HG02885 (cell line): ENCODE data around the gene PODXL2.
"Not testable (repeated sequence)": the region's sequence is repeated elsewhere in the genome, so short reads cannot be mapped to it uniquely, and the experiment has no call there.

ENCODE experiments used
- ATAC-seq: cut with Tn5 transposase; IDR thresholded peaks from one replicate; pipeline ENCODE4 v1.9.1; 2021; ENCODE audit warnings: mild to moderate bottlenecking; ENCODE audit not compliant: unreplicated experiment, poor library complexity

PODXL2 gene

DNA sequence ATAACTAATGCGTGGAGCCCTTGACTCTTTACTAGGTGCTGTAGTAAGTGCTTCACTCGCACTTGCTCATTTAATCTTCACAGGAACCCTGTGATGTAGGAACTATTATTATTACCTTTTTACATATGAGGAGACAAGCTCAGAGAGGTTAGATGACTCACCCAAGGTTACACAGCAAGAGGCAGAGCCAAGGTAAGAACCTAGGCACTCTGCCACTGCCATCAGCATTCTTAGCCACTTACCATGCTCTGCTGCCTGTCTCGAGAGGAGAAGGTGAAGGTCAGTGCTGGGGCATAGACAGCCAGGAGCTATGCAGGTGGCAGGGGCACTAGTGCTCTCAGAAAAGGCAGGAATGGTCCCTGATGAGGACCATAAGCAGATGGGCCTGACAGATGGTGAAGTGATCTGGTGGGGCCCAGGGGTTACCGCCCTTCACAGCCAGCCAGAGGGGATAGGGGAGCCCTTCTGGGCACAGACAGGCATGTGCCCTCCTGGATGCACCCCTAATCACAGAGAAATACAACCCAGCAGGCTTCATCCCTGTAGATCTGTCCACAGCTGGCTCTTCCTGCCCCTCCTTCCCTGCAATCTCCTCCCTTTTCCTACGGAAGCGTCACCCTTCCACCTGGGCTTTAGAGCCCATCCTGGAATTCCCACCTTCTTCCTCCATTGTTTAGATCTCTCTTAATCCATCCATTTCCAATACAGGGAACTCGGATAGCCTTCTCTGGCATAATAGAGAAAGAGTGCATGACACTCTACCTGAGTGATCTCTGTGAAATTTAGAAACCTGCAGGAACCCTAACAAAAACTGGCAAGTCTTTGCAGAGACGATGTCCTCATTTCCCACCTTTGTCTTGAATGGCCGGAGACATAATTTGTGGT lies 70.7 kb downstream of the PODXL2 start:
- ATAC-seq: no peak

DNA sequence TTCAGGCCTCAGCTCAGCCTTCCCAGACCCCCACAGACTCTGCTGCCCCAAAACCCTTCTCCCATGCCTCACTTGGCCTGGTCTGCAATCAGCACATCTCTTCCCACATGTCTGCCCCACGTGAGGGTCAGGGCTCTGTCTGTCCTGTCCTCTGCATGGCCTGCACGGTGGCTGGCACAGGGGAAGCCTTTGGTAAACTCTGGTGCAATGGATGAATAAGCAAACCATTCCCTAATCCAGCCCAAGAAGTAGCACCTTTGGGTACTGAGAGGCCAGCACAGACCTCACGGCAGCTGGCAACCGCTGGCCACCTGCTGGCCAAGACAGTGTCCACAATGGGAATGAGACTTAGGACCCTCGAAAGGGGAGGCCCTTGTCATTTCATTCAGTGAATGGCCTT lies 71.4 kb downstream of the PODXL2 start:
- ATAC-seq: no peak

DNA sequence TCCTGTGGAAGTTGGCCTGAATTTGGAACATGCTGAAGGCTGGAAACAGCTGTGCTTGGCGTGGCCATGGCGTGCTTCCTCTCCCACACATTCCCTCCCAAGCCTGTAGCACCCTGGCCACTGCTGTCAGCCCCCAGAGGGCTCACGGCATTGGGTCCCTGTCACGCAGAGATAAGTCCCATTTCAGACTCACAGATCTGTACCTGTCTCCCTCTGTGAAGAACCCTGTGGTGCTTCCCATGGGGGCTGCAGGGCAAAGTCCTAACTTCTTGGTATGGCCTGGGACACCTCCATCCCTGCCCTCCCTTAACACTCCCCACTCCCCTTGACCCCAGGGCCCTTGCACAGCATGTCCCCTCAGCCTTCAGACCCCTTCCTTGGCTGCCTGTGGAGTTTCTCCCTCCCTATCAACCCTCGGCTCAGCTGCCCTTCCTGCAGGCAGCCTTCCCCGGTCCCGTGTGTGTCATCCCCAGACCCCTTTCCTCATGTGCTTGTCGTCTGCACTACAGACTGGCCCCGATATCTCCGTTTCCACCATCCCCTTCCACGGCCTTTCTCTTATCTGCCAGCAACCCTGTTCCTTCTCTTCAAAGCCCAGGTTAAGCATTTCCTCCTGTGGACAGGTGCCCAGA lies 72.4 kb downstream of the PODXL2 start:
- ATAC-seq: no peak

DNA sequence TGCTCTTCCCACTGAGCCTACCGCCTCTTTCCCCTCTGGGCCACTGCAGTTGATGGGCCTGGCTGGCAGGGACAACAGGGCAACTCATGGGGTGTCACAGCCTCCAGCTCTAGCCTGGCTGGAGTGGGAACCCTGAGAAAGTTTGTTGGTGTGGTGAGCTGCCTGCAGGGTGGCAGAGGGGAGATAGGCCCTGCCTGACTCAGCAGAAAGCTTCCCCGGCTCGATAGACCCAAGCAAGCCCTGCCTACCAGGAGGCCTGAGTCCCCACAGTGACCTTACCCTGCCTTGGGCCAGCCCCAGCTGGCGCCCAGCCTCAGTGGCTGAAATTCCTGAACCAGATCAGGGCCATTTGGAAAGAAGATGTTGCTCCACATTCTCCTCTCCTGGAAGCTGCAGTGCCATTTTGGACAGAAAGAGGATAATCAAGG lies 73.2 kb downstream of the PODXL2 start:
- no peak for ATAC-seq

DNA sequence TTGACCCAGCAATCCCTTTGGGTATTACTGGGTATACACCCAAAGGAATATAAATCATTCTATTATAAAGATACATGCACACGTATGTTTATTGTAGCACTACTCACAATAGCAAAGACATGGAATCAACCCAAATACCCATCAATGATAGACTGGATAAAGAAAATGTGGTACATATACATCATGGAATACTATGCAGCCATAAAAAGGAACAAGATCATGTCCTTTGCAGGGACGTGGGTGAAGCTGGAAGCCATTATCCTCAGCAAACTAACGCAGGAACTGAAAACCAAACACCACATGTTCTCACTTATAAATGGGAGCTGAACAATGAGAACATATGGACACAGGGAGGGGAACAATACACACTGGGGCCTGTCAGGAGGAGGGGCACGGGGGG lies 75.9 kb downstream of the PODXL2 start:
- ATAC-seq: not testable (repeated sequence)

DNA sequence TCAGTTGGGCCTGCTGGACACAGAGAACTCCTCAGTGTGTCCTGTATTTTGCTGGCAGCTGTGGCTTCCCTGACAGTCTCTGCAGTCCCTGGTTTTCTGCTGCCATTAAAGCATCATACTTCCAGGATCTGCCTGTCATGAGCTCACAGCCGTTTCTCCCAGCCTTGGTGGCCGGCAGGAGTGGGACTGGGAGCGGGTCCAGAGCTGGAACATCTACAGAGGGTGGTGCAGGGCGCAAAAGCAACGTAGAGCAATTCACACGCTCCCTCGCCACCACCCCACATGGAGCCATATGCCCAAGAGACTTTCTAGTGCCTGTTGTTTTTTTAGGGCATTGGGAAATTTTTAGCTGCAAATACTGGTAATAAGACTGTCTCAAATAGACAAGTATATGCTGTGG lies 77.3 kb downstream of the PODXL2 start:
- ATAC-seq: no peak

DNA sequence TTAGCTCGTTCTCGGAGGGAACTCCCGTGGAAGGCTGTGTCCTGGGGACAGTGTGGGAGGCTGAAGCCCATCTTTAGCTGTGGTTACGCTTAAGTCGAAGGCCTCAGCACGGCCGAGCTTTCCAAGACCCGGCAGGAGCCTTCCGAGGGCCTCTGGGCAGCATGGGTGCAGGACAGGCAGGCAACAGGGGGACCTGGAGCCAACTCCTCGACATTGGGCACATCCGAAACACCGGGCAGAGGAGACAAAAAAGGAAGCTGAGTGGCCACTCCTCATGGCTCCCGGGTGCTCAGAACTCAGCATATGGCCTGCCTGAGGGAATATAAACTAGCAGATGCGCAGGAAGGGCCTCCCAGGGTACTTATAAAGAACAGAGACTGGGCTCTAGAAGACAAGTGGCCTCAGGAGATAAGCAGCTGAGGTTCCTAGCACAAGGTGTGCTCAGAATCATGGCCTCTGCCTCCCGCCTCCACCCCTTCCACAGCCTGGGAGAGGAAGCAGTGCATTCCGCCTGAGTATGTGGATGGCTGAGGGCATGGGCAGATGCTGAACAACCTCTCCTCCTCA lies 77.9 kb downstream of the PODXL2 start:
- no peak for ATAC-seq

DNA sequence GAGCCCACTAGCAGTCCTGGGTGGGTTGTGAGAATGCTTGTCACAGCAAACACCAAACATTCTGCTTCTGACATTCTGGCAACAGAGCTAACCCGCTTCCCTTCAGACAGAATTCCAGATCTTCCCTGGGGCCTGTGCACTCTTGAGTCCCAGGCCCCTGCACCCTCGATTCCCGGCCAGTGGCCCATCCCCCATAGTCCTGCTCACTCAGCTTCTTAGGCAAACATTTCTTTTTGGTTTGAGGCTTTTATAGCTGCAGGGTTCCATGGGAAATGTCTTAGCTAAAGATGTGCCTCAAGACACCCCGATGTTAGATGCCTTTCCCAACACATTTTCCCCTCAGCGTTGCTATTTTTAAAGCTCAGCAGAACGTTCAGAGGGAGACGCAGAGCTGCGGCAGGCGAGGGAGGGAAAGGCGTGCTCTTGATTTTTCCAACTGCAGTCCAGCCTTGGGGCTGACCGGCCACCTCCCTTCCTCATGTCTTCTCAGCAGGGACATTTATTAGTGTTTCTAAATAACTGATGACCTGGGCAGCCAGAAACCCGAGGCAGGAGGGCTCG lies 78.9 kb downstream of the PODXL2 start:
- ATAC-seq: no peak

DNA sequence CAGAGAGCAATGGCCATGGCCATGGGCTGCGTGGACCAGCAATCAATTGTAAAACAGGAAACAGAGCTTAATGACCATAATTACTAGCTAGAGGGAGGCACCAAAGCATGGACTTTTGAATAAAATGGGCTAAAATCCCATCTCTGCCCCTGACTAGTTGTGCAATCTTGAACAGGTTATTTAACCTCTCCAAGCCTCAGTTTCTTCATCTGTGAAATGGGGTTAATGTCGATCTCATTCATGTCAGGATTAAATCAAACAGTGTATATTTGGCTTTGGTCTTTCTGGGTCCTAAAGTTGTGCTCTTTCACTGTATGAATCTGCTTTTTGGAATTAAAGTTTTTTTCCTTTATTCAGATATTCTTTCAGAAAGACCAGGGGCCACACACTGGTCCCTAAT lies 79.9 kb downstream of the PODXL2 start:
- ATAC-seq: no peak

DNA sequence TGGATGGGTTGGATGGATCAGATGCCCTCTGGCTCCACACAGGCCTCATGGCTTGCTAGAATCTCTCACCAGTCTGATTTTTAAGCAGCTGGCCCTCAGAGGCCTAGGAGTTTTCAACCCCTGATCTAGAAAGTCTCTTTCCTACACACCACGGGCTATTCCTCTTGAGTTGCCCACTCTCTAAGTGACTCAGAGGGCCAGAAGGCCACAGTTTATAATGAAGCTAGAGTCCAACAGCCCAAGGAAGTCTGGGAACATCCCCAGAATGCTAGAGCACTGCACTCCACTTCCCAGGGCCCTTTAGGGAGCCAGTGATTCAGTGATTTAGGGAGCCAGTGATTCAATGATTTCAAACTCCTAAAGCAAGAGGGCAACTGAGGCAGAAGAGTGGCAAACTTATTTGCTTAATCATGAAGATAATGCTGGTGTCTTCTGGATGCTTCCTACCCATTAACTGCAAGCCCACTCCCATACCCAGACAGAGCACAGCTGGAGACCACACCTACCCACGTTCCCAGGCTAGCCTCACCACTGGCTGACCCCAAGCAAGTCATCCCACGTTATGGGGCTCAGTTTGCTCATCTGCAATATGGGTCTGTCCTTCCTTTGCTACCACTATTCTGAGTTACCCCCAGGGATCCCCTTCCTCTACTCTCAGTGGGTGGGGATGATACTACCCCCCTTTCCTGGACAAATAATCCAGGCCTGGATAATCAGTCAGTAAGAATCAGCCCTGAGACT lies 80.5 kb downstream of the PODXL2 start:
- no peak for ATAC-seq

DNA sequence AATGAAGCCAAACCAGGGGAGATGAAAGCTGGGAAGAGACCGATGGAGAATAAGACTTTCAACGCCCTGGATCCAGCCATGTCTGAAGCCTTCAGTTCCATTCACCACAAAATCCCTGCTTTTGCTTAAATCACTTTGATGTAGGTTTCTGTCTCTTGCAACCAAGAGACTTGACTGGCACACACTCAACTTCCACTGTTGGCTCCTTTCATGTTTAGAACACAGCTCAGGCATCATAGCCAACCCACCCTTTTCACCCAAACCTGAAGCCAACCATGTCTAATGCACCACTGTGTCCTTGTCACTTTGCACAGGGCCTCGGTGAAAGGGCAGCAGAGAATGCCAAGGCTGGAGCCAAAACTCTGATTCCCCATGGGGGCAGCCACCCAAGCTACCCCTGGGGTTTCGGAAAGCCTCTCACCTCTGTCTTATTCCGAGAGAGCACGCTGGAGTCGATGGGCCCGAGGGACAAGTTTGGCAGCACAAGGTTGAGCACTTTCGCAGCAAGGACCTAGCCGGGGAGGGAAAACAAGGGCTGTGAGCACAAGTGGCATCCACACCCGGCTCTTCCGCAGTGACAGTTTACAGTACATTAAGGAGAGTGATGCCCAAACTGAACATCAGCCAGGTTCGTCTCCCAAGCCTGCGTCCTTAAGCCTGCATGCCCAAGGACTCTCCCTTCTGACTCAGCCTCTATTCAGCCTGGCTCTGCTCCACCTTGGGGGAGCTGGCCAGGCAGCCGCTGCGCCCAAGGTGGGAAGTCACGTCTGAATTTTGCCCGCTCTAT lies 81.4 kb downstream of the PODXL2 start:
- no peak for ATAC-seq

DNA sequence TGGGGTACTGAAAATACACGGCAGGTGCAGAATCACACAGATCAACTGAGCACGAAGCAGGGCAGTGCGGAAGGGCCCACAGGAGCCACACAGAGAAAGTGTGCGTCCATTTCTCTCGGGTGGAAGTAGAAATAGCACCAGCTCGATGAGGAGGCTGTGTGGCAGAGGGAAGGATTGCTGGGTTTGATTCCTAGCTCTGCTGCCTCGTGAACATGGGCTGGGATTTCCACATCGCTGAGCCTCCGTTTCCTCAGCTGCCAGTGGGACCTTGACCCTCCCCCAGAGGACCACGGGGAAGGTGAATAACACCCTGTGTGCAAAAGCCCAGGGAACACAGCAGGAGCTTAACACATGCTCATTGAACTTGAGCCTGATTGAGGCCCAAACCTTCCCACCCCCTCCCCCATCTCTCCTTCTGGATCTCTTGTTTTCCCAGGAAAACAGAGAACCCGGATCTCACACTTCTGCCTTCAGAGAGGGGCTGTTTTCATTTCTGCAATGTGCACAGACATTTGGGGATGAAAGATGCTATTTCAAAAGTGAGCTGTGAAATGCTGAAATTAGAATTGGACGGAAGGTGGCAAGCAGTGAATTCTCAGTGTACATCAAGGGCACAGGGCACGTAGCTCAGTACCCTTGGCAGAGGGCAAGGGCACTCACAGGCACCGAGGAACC lies 82.2 kb downstream of the PODXL2 start:
- no peak for ATAC-seq

DNA sequence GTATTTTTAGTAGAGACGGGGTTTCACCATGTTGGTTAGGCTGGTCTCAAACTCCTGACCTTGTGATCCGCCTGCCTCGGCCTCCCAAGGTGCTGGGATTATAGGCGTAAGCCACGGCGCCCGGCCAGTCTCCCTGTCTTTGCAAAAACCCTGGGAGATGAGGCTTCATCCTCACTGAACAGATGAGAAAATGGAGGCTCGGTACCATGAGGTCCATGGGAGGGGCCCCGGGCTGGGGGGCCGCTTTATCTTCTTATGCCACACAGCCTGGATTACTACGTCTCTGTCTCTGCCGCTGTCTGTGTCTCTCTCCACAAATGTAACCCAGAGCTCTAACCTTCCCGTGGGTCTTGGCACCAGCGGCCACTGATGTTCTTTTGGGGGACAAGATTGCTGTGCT lies 82.9 kb downstream of the PODXL2 start:
- ATAC-seq: no peak

DNA sequence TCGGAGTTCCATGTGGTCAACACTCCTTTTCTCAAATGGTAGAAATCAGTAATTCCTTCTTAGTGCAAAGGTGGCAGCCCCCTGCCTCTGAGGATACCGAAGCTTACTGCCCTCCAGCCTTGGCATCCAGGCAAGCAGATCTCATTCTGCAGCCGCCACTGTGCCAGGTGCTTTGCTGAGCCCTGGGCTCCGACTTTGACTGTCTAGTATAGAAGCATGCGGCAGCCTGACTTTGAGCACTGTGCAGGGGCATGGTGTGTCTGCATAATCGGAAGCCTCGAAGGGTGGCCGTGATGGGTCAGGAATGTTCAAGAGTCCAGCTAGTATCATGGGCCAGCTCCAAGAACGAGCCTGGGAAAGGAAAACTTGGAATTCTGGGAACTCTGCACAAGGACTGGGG lies 83.5 kb downstream of the PODXL2 start:
- no peak for ATAC-seq

DNA sequence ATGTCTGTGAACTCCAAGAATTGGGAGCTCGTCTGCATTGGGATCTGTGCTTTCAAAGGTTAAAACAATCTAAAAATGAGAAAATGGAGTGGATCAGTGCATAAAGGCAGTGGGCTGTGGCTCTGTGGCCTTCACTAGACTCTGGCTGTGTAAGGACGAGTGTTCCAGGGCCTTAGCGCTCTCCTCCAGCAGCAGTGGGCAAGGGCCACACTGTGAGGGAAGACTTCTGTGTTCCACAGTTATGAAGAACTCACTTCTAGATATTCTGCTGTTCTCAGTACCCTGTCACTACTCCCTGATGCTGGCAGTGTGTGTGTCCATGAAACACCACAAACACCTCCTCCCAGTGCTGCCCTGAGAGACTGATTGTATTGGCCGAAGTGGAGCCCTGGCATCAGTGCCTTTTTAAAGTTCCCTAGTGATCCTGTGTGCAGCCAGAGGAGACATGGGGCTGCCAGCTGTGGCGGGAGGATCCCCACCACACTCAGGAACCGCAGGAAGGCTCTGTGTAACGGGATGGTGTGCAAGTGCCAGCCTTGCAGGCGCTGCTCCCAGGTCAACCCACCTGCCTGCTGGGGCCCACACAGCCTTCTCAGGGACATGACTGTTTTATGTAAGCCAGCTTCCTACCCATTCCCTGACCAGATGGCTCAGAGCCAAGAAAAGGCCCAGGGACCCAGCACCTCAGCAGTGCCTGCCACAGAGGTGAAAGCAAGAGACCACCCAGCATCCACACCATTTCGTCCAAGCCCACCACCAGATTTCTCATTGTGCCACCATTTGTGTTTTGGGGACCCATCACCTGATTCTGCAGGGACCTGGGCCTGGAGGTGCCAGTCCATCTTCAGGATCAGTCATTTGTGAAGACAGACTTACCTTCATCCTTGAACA lies 84.1 kb downstream of the PODXL2 start:
- ATAC-seq: no peak

DNA sequence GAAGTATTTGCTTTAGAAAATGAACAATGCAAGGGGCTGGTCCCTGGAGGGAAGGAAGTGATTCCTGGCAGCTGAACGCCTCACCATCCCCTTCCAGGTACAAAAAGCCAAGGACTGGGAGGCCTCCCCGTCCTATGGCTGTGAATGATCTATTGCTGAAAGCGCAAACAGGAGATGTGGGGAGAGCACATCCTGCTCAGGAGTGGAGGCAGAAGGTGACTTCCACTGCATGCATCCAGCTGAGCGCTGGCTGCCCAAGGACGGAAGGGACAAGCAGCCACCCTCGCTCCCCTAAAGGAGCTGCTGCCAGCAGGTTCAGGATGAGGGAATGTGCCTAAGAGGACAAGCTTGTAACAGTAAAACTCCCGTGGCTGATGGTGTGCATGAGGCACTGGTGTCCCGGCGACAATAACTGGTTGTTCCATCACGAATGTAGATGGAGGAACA lies 85.2 kb downstream of the PODXL2 start:
- no peak for ATAC-seq

DNA sequence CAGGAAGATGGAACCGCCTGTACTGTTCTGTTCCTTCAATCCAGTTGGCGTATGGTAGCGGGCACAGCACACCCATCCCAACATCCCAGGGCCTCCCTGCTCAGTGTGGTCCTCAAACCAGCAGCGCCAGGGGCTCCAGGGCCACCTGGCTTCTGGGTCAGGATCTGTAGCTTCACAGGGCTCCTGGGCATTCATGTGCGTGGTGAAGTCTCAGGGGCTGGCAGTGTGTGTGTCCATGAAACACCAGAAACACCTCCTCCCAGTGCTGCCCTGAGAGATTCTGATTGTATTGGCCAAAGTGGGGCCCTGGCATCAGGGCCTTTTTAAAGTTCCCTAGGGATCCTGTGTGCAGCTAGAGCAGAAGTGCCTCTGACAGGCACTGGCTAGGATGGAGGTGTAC lies 85.9 kb downstream of the PODXL2 start:
- no peak for ATAC-seq

DNA sequence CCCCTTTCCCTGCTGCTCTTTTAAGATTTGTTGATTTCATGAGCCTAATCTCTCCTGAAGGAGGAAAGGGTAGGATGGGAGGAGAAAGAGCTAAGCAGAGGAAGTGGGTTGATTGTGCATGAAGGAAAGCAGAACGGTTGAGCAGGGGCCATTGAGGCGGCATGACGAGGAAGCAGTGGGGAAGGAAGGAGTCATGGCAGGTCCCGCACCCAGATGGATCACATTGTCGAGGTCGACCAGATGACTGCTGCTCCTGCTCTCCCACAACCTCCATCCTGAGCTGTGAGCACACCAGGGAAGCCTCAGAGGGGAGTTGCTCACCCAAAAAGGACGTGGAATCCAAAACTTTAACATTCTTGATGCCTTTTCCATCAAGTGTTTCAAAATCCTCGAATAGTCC lies 86.5 kb downstream of the PODXL2 start:
- no peak for ATAC-seq
